ENCODE data around the gene EGFL7. TPM values are rescaled to one million over a fixed set of nuclear protein-coding genes. Genes with fewer than 3 reads are reported as not detected.

Gene EGFL7
- total and polyA plus RNA-seq, 2 of the 13 experiments (the other 11 are each of a cell fraction or from before 2014, with no cell fraction given) = 0.20 to 5.1 TPM

- TF ChIP-seq ZBTB40 (IDR thresholded peaks at IDR 0.05) = no peak
- no peak for TF ChIP-seq ZBTB40 (CRISPR knock-in tag; IDR thresholded peaks at IDR 0.05)
- no peak for TF ChIP-seq ZNF253 (CRISPR knock-in tag; IDR thresholded peaks at IDR 0.05; ENCODE audit: borderline replicate concordance)
- peak; percentile 96 for TF ChIP-seq ZNF441 (CRISPR knock-in tag; IDR thresholded peaks at IDR 0.05; ENCODE audit: borderline replicate concordance)
- no peak for TF ChIP-seq PREB (CRISPR knock-in tag; IDR thresholded peaks at IDR 0.05)
- TF ChIP-seq, protein P1, sequence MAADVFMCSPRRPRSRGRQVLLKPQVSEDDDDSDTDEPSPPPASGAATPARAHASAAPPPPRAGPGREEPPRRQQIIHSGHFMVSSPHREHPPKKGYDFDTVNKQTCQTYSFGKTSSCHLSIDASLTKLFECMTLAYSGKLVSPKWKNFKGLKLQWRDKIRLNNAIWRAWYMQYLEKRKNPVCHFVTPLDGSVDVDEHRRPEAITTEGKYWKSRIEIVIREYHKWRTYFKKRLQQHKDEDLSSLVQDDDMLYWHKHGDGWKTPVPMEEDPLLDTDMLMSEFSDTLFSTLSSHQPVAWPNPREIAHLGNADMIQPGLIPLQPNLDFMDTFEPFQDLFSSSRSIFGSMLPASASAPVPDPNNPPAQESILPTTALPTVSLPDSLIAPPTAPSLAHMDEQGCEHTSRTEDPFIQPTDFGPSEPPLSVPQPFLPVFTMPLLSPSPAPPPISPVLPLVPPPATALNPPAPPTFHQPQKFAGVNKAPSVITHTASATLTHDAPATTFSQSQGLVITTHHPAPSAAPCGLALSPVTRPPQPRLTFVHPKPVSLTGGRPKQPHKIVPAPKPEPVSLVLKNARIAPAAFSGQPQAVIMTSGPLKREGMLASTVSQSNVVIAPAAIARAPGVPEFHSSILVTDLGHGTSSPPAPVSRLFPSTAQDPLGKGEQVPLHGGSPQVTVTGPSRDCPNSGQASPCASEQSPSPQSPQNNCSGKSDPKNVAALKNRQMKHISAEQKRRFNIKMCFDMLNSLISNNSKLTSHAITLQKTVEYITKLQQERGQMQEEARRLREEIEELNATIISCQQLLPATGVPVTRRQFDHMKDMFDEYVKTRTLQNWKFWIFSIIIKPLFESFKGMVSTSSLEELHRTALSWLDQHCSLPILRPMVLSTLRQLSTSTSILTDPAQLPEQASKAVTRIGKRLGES (CRISPR knock-in tag; IDR thresholded peaks at IDR 0.05; ENCODE audit: borderline replicate concordance) = no peak
- TF ChIP-seq, protein P2, sequence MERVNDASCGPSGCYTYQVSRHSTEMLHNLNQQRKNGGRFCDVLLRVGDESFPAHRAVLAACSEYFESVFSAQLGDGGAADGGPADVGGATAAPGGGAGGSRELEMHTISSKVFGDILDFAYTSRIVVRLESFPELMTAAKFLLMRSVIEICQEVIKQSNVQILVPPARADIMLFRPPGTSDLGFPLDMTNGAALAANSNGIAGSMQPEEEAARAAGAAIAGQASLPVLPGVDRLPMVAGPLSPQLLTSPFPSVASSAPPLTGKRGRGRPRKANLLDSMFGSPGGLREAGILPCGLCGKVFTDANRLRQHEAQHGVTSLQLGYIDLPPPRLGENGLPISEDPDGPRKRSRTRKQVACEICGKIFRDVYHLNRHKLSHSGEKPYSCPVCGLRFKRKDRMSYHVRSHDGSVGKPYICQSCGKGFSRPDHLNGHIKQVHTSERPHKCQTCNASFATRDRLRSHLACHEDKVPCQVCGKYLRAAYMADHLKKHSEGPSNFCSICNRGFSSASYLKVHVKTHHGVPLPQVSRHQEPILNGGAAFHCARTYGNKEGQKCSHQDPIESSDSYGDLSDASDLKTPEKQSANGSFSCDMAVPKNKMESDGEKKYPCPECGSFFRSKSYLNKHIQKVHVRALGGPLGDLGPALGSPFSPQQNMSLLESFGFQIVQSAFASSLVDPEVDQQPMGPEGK (CRISPR knock-in tag; IDR thresholded peaks at IDR 0.05) = peak; percentile 60
- TF ChIP-seq SOX5 (CRISPR knock-in tag; IDR thresholded peaks at IDR 0.05; ENCODE audit: borderline replicate concordance) = 0 out of 2 replicates have a peak, but pooled peaks have one; percentile 14
- TF ChIP-seq, protein P3, sequence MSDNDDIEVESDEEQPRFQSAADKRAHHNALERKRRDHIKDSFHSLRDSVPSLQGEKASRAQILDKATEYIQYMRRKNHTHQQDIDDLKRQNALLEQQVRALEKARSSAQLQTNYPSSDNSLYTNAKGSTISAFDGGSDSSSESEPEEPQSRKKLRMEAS (IDR thresholded peaks at IDR 0.05) = peak; percentile 72
- TF ChIP-seq SETDB1 (CRISPR knock-in tag; IDR thresholded peaks at IDR 0.05; ENCODE audit: borderline replicate concordance) = no peak
- peak; percentile 72 for TF ChIP-seq HNRNPK (IDR thresholded peaks at IDR 0.05; ENCODE audit: low read depth, low read length, poor library complexity, severe bottlenecking)
- TF ChIP-seq MYC (CRISPR knock-in tag; IDR thresholded peaks at IDR 0.05; ENCODE audit: borderline replicate concordance) = peak; percentile 59; the same call in 1 of the 2 replicates
Observed at GRCh38 chr9:136645903-136646754, 16.6 kb upstream of the EGFL7 start (continued).

Measured in HepG2 (cell line).